Measurements from ENCODE around the gene THBS3. TPM values are rescaled to one million over a fixed set of nuclear protein-coding genes. Genes with fewer than 3 reads are reported as not detected.

Gene THBS3
- total and polyA plus RNA-seq, 2 of the 4 experiments (the other 2 are of a cell fraction) = 15.1 to 30.4 TPM

- Histone ChIP-seq H3K9ac (ENCODE audit: low read depth, low read length) (no peak overlapping the region), H2BK5ac (ENCODE audit: low read depth, low read length, poor library complexity, severe bottlenecking) (peak overlapping the region; percentile 20), H3K9me3 (ENCODE audit: control insufficient read depth, insufficient read depth, low read length) (no peaks in the 10 kb centered on the region), H3K4ac (ENCODE audit: low read depth, low read length) (peak overlapping the region; percentile 31), H3K4me2 (ENCODE audit: low read depth, low read length) (0 out of 2 replicates have a peak overlapping the region, but pooled peaks have one; percentile 5), H3K27ac (ENCODE audit: insufficient read depth, low read length) (peak overlapping the region; percentile 48), H2AFZ (replicated peaks; ENCODE audit: low read length, poor library complexity) (peak overlapping the region; percentile 78), H3K23ac (ENCODE audit: low read depth, low read length) (no peak overlapping the region), H2BK20ac (ENCODE audit: low read depth, low read length) (no peak overlapping the region), H3K18ac (ENCODE audit: low read depth, low read length) (no peak overlapping the region), H3K36me3 (ENCODE audit: control insufficient read depth, insufficient read depth, low read length) (peaks cover 7% of the 10 kb centered on the region), H2AK5ac (ENCODE audit: low read depth, low read length) (peak overlapping the region; percentile 62), H3K9me1 (ENCODE audit: insufficient read depth, low read length) (peaks cover 8% of the 10 kb centered on the region), H3K79me1 (ENCODE audit: low read depth in 1 of 2, low read length in 2 of 2) (peaks cover 9 to 26% of the 10 kb centered on the region in 2 experiments), H2BK15ac (ENCODE audit: low read depth, low read length) (peak overlapping the region; percentile 21; the same call in 1 of the 3 replicates), H4K5ac (ENCODE audit: low read depth, low read length) (peak overlapping the region; percentile 99), H3K14ac (replicated peaks; ENCODE audit: low read depth, low read length) (no peak overlapping the region), H2BK120ac (ENCODE audit: low read depth, low read length) (no peak overlapping the region), H3K27me3 (ENCODE audit: control insufficient read depth, insufficient read depth, low read length) (no peaks in the 10 kb centered on the region), H4K8ac (ENCODE audit: low read depth in 2 of 2, low read length in 2 of 2) (peak overlapping the region; percentile 61 to 95), H3K4me1 (ENCODE audit: control insufficient read depth, insufficient read depth, low read length) (peaks cover 11% of the 10 kb centered on the region), H3K56ac (ENCODE audit: extremely low read depth, insufficient read depth, low read length) (no peak overlapping the region), H4K20me1 (ENCODE audit: insufficient read depth, low read length) (no peaks in the 10 kb centered on the region), H3K4me3 (ENCODE audit: insufficient read depth, low read depth, low read length) (no peak overlapping the region), H2AK9ac (replicated peaks; ENCODE audit: low read depth, low read length, poor library complexity) (peak overlapping the region; percentile 20), H4K91ac (ENCODE audit: insufficient read depth, low read depth, low read length) (no peak overlapping the region)
- no CpG with 5 or more reads among the region's 1 CpG for WGBS, 2 experiments (ENCODE audit: extremely low coverage in 2 of 2, insufficient read length in 1 of 2)
- DNase-seq = no peak
- dilution Hi-C loops (cut with HindIII; ENCODE audit: low sequenced_read_pairs, unreplicated experiment) (no loop called here), intact Hi-C loops (cut with micrococcal nuclease) (no loop called here), in situ Hi-C loops (cut with MboI; ENCODE audit: low sequenced_read_pairs) (no loop called here)
- POLR2A ChIA-PET (ENCODE audit: unreplicated experiment) = no interaction called here
- BruUV-seq (replicated peaks) = no TSS peak
- CTCF ChIA-PET = no interaction called here
- TF ChIP-seq USF2 (IDR thresholded peaks at IDR 0.05; ENCODE audit: low read depth, low read length) (peak; percentile 90), CEBPB (IDR thresholded peaks at IDR 0.05; ENCODE audit: low read depth, low read length) (no peak)
- ATAC-seq (ENCODE audit: low read depth) = no peak
Measured at GRCh38 chr1:155219592-155220031, 11.9 kb upstream of the THBS3 start.
